ENCODE measurements around the gene GDF7. TPM values are rescaled to one million over a fixed set of nuclear protein-coding genes. Genes with fewer than 3 reads are reported as not detected.

GDF7 gene
- total and polyA plus RNA-seq, 8 donors, result 0.15 to 0.42 (median 0.30) TPM

DNA sequence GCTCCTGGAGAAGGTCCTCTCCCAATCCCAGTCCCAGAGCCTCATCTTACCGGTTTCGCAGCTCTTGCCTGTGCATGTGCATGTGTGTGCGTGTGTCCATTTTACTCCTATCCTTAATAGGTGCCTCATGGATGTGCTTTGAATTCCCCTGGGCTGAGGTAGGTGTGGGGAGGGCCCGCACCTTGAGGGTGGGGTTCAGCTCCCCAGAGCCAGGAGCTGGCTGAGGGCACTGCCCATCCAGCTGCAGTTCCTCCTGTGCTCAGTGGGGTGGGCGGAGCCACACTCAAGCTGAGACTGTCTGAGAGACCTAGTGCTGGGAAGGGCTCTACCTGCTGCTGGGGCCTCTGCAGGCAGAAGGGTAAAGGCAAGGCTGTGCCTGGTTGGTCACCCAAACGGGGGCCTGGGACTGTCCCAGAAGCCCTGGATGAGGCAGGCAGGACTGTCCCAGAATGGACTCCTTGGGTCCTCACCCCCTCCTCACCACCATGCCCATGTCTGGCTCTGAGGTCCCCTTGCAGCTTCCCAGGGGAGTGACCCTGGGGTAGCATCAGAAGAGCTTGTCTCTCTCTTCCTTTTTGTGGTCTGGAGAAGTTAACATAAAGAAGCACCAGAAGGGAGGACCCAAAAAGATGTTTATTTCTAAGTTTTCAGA, 8.9 kb downstream of the GDF7 start:
- H3K4me1 ChIP-seq, result peaks cover 0 to 4% of the 10 kb centered on the region in 2 donors
- TF ChIP-seq, protein P1, sequence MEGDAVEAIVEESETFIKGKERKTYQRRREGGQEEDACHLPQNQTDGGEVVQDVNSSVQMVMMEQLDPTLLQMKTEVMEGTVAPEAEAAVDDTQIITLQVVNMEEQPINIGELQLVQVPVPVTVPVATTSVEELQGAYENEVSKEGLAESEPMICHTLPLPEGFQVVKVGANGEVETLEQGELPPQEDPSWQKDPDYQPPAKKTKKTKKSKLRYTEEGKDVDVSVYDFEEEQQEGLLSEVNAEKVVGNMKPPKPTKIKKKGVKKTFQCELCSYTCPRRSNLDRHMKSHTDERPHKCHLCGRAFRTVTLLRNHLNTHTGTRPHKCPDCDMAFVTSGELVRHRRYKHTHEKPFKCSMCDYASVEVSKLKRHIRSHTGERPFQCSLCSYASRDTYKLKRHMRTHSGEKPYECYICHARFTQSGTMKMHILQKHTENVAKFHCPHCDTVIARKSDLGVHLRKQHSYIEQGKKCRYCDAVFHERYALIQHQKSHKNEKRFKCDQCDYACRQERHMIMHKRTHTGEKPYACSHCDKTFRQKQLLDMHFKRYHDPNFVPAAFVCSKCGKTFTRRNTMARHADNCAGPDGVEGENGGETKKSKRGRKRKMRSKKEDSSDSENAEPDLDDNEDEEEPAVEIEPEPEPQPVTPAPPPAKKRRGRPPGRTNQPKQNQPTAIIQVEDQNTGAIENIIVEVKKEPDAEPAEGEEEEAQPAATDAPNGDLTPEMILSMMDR (IDR thresholded peaks at IDR 0.05), result no peak
- no peaks in the 10 kb centered on the region for H3K9me3 ChIP-seq
- no peak overlapping the region for H3K4me3 ChIP-seq
- peaks cover 32 to 51% of the 10 kb centered on the region in 2 donors for H3K27me3 ChIP-seq
- H3K27ac ChIP-seq, result no peak overlapping the region
- DNase-seq (no peak), ATAC-seq (peak; percentile 84)
- intact Hi-C loops (cut with DNase I), result no loop called here
- H3K36me3 ChIP-seq, result no peaks in the 10 kb centered on the region

GRCh38 chr2:20676353-20677215, 9.6 kb downstream of the GDF7 start:
- Histone ChIP-seq H3K27ac (no peak overlapping the region), H3K36me3 (no peaks in the 10 kb centered on the region), H3K9me3 (no peaks in the 10 kb centered on the region), H3K4me3 (no peak overlapping the region), H3K27me3 (peaks cover 24 to 44% of the 10 kb centered on the region in 2 donors), H3K4me1 (no peaks in the 10 kb centered on the region)
- DNase-seq (peak in 1 of 4 donors; percentile 31), ATAC-seq (peak; percentile 10)
- intact Hi-C loops (cut with DNase I), result no loop called here
- TF ChIP-seq, protein P1 (IDR thresholded peaks at IDR 0.05), result no peak

DNA sequence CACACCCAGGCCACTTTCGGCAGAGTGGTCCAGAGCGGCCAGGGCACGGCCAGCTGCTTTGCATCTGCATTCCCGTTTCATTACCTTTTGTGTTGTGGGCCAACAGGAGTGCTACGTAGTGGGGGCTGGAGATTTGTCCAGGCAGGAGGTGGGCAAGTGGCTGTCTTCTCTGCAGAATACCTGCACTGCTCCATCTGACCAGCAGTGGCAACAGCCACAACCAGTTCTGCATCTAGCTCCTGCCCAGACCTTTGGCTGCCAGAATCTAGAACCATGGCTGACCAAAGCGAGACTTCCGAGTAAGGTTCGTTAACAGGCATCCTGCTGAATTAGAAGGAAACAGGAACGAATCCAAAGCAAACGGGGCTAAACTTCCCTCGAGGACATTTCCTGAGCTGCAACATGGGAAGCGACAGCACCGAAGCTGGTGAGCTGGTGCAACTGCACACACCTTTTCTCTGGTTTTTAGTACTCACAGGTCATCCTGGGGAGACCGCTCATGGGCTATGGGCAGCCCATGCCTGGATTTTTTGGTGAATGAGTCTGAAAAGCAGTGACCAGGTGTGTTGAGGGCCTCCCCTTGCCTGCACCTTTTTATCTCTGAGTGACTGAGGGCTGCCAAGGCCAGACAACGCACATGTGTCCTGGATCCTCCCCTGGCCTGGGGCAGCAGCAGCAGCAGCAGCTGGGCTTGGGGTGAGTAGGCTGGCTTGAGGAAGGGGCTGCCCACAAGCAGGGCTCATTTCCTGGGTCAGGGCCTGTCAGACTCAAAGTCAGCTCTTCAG, 10.5 kb downstream of the GDF7 start:
- peak in 1 of 4 donors; percentile 53 for DNase-seq
- TF ChIP-seq, protein P1 (IDR thresholded peaks at IDR 0.05), result no peak
- H3K36me3 ChIP-seq, result no peaks in the 10 kb centered on the region
- H3K27me3 ChIP-seq, result peaks cover 15 to 34% of the 10 kb centered on the region in 2 donors
- no peaks in the 10 kb centered on the region for H3K9me3 ChIP-seq
- no peak overlapping the region for H3K27ac ChIP-seq
- intact Hi-C loops (cut with DNase I), result no loop called here
- H3K4me3 ChIP-seq, result no peak overlapping the region
- ATAC-seq, result no peak
- H3K4me1 ChIP-seq, result no peaks in the 10 kb centered on the region

GRCh38 chr2:20678086-20678395, 11.1 kb downstream of the GDF7 start:
- H3K27ac ChIP-seq, result no peak overlapping the region
- no peaks in the 10 kb centered on the region for H3K4me1 ChIP-seq
- H3K9me3 ChIP-seq, result no peaks in the 10 kb centered on the region
- H3K27me3 ChIP-seq, result peaks cover 10 to 29% of the 10 kb centered on the region in 2 donors
- TF ChIP-seq, protein P1 (IDR thresholded peaks at IDR 0.05), result no peak
- no peak for DNase-seq
- H3K36me3 ChIP-seq, result no peaks in the 10 kb centered on the region
- intact Hi-C loops (cut with DNase I), result no loop called here
- ATAC-seq, result no peak
- no peak overlapping the region for H3K4me3 ChIP-seq

DNA sequence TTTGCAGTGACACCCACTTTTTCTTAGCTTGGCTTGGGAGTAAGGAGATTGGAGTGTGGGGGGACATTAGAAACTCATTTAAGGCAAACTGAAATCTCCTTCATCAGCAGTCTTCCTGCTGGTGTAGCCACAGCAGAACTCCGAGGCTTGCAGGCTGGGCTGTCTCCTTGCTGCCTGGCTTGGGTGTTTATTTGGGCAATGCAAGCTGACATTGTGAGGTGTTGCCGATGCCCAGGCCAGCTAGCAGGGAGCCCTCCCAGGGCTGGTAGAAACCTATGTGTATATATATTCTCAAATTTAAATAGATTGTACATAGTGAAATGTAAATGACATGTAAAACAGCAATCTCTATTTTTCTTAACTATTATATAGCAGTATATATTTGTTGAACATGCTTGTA, 11.8 kb downstream of the GDF7 start:
- H3K27ac ChIP-seq, result no peak overlapping the region
- H3K4me3 ChIP-seq, result no peak overlapping the region
- intact Hi-C loops (cut with DNase I), result no loop called here
- no peak for ATAC-seq
- TF ChIP-seq, protein P1 (IDR thresholded peaks at IDR 0.05), result no peak
- H3K27me3 ChIP-seq, result peaks cover 4 to 22% of the 10 kb centered on the region in 2 donors
- peak in 1 of 4 donors; percentile 41 for DNase-seq
- H3K4me1 ChIP-seq, result no peaks in the 10 kb centered on the region
- H3K9me3 ChIP-seq, result no peaks in the 10 kb centered on the region
- H3K36me3 ChIP-seq, result no peaks in the 10 kb centered on the region

All from left lung (tissue), 10 donors.